Esophagus squamous epithelium (tissue), 5 donors: ENCODE measurements around the gene CEP128. TPM values are rescaled to one million over a fixed set of nuclear protein-coding genes. Genes with fewer than 3 reads are reported as not detected.

ENCODE experiments used
- DNase-seq: peaks from one replicate; lab custom pipeline; 2025; lab: John Stamatoyannopoulos, UW
- H3K27ac ChIP-seq, 4 donors: fragments of 200-600 bp; sonication (generic); one replicate each; pipeline ENCODE4 v1.5.1; 2016 to 2019; ENCODE audit warnings: mild to moderate bottlenecking in 1 of 4
- H3K27me3 ChIP-seq, 4 donors: fragments of 200-600 bp; sonication (generic); 1 replicate in 3 of 4; 2 replicates in 1 of 4; pipeline versions ENCODE4 v1.5.1 to v1.6.0; 2017 to 2021; ENCODE audit warnings: antibody characterized with exemption in 1 of 4
- H3K36me3 ChIP-seq, 3 donors: fragments of 200-600 bp; sonication (generic); one replicate each; pipeline ENCODE4 v1.5.1; 2016 to 2019
- H3K4me1 ChIP-seq, 3 donors: fragments of 200-600 bp; sonication (generic); one replicate each; pipeline ENCODE4 v1.5.1; 2017 to 2019
- H3K4me3 ChIP-seq, 4 donors: fragments of 200-600 bp; sonication (generic); 1 replicate in 3 of 4; 2 replicates in 1 of 4; pipeline ENCODE4 v1.5.1; 2016 to 2019; ENCODE audit warnings: mild to moderate bottlenecking in 2 of 4, moderate library complexity in 1 of 4
- H3K9me3 ChIP-seq, 3 donors: fragments of 200-600 bp; sonication (generic); one replicate each; pipeline ENCODE4 v1.5.1; 2016 to 2019
- CTCF ChIP-seq, 6 experiments: fragments of 450-650 bp in 4 of 6; fragments of 200-600 bp in 2 of 6; sonication (generic) in 2 of 6; IDR thresholded peaks; one replicate each; pipeline ENCODE4 v1.5.1; 2016 to 2019; ENCODE audit warnings: antibody characterized with exemption in 6 of 6, mild to moderate bottlenecking in 4 of 6, moderate library complexity in 4 of 6
- POLR2A ChIP-seq, 4 donors: fragments of 450-650 bp; IDR thresholded peaks; one replicate each; pipeline ENCODE4 v1.6.1; 2017; ENCODE audit warnings: antibody characterized with exemption in 4 of 4, mild to moderate bottlenecking in 4 of 4, moderate library complexity in 3 of 4
- WGBS, 2 donors: methylation state at CpG; one replicate each; pipeline ENCODE4 v1.1.5; 2018; 5-methylcytosine and 5-hydroxymethylcytosine counted together
- intact Hi-C: fragments of 100-400 bp; cut with DNase I; formaldehyde crosslinking; loops from one replicate; pipeline ENCODE4 v1.15.0; 2022
- total RNA-seq, 4 donors: library from RNA; depleted of rRNA; stranded (reverse); fragments of >200 nt; gene quantifications; one replicate each; pipeline ENCODE4 v1.1.0, GENCODE V29; 2016
- donor health status: DM: yes; HTN: yes; CAD: no.

CEP128 gene
- total RNA-seq, 4 donors from 2014 or later = 2.0 to 12.6 (median 5.4) TPM

- DNase-seq = no peak
- H3K36me3 ChIP-seq = no peaks in the 10 kb centered on the region
- H3K9me3 ChIP-seq = no peaks in the 10 kb centered on the region
- no peaks in the 10 kb centered on the region for H3K27me3 ChIP-seq
- intact Hi-C loops = no loop called here
- H3K4me3 ChIP-seq = no peak overlapping the region
- TF ChIP-seq POLR2A (IDR thresholded peaks at IDR 0.05) = no peak
- no peak for TF ChIP-seq CTCF (IDR thresholded peaks at IDR 0.05)
- H3K27ac ChIP-seq = no peak overlapping the region
- no peaks in the 10 kb centered on the region for H3K4me1 ChIP-seq
- WGBS, 2 donors = 77 to 80% methylated on average over 4 of the region's 4 CpGs
Measured at GRCh38 chr14:80695869-80696268, 245.7 kb downstream of the CEP128 start.

- no peak for TF ChIP-seq CTCF (IDR thresholded peaks at IDR 0.05)
- no peak for TF ChIP-seq POLR2A (IDR thresholded peaks at IDR 0.05)
- no peak overlapping the region for H3K27ac ChIP-seq
- no peak for DNase-seq
- no peak overlapping the region for H3K4me3 ChIP-seq
- H3K36me3 ChIP-seq = no peaks in the 10 kb centered on the region
- 92 to 97% methylated on average over 3 of the region's 3 CpGs for WGBS, 2 donors
- no peaks in the 10 kb centered on the region for H3K27me3 ChIP-seq
- H3K4me1 ChIP-seq = no peaks in the 10 kb centered on the region
- H3K9me3 ChIP-seq = no peaks in the 10 kb centered on the region
- intact Hi-C loops = no loop called here
Measured at GRCh38 chr14:80692903-80693302, 248.6 kb downstream of the CEP128 start.

- Histone ChIP-seq H3K4me3 (no peak overlapping the region), H3K27ac (no peak overlapping the region), H3K4me1 (no peaks in the 10 kb centered on the region), H3K36me3 (peaks cover 0 to 4% (median 0%) of the 10 kb centered on the region in 3 donors), H3K27me3 (no peaks in the 10 kb centered on the region), H3K9me3 (peaks cover 0 to 39% (median 37%) of the 10 kb centered on the region in 3 donors)
- intact Hi-C loops = no loop called here
- WGBS, 2 donors = 48 to 55% methylated on average over 2 to 3 of the region's 3 CpGs
- DNase-seq = no peak
- no peak for TF ChIP-seq CTCF (IDR thresholded peaks at IDR 0.05)
- no peak for TF ChIP-seq POLR2A (IDR thresholded peaks at IDR 0.05)
Measured at GRCh38 chr14:80681651-80682050, 259.9 kb downstream of the CEP128 start.

- Histone ChIP-seq H3K36me3 (peaks cover 0 to 4% (median 0%) of the 10 kb centered on the region in 3 donors), H3K27ac (no peak overlapping the region), H3K4me1 (no peaks in the 10 kb centered on the region), H3K4me3 (no peak overlapping the region), H3K27me3 (no peaks in the 10 kb centered on the region), H3K9me3 (peaks cover 0 to 39% (median 37%) of the 10 kb centered on the region in 3 donors)
- DNase-seq = no peak
- WGBS, 2 donors = 95 to 97% methylated on average over 5 of the region's 5 CpGs
- TF ChIP-seq CTCF (IDR thresholded peaks at IDR 0.05) (no peak), POLR2A (IDR thresholded peaks at IDR 0.05) (no peak)
- intact Hi-C loops = no loop called here
Measured at GRCh38 chr14:80679273-80679672, 262.3 kb downstream of the CEP128 start.

GRCh38 chr14:80678436-80678835 lies 263.1 kb downstream of the CEP128 start:
- TF ChIP-seq CTCF (IDR thresholded peaks at IDR 0.05) = no peak
- TF ChIP-seq POLR2A (IDR thresholded peaks at IDR 0.05) = no peak
- 91 to 93% methylated on average over 3 of the region's 3 CpGs for WGBS, 2 donors
- DNase-seq = no peak
- intact Hi-C loops = no loop called here
- Histone ChIP-seq H3K36me3 (peaks cover 0 to 4% (median 0%) of the 10 kb centered on the region in 3 donors), H3K27ac (no peak overlapping the region), H3K4me1 (no peaks in the 10 kb centered on the region), H3K4me3 (no peak overlapping the region), H3K9me3 (peaks cover 0 to 39% (median 37%) of the 10 kb centered on the region in 3 donors), H3K27me3 (no peaks in the 10 kb centered on the region)
